ENCODE data around the gene PTK6.
"Not testable (repeated sequence)": the region's sequence is repeated elsewhere in the genome, so short reads cannot be mapped to it uniquely, and the experiment has no call there.

Gene PTK6

GRCh38 chr20:63568986-63569949 lies 32.1 kb upstream of the PTK6 start:
- DNase-seq, result no peak

- DNase-seq, result no peak
These were observed 31.2 kb upstream of the PTK6 start for GRCh38 chr20:63568170-63568981.

GRCh38 chr20:63567386-63568169 lies 30.4 kb upstream of the PTK6 start:
- DNase-seq, result no peak

GRCh38 chr20:63567136-63567385 lies 29.9 kb upstream of the PTK6 start:
- no peak for DNase-seq

- no peak for DNase-seq
These were observed 29.4 kb upstream of the PTK6 start for GRCh38 chr20:63566395-63567135.

GRCh38 chr20:63565699-63566335 lies 28.6 kb upstream of the PTK6 start:
- no peak for DNase-seq

GRCh38 chr20:63565021-63565698 lies 28.0 kb upstream of the PTK6 start:
- DNase-seq, result no peak

- DNase-seq, result no peak
These were observed 27.0 kb upstream of the PTK6 start for GRCh38 chr20:63564036-63564810.

- no peak for DNase-seq
These were observed 26.2 kb upstream of the PTK6 start for GRCh38 chr20:63563225-63563935.

- no peak for DNase-seq
These were observed 25.5 kb upstream of the PTK6 start for GRCh38 chr20:63562461-63563224.

- DNase-seq, result no peak
These were observed 24.6 kb upstream of the PTK6 start for GRCh38 chr20:63561624-63562396.

GRCh38 chr20:63560856-63561609 lies 23.9 kb upstream of the PTK6 start:
- DNase-seq, result no peak

- no peak for DNase-seq
These were observed 23.2 kb upstream of the PTK6 start for GRCh38 chr20:63560333-63560805.

- not testable (repeated sequence) for DNase-seq
These were observed 22.5 kb upstream of the PTK6 start for GRCh38 chr20:63559485-63560332.

- DNase-seq, result no peak
These were observed 21.8 kb upstream of the PTK6 start for GRCh38 chr20:63558804-63559484.

GRCh38 chr20:63557481-63557891 lies 20.3 kb upstream of the PTK6 start:
- no peak for DNase-seq
